Mesenchymal stem cell (in vitro differentiated cells and primary cell): Measurements from ENCODE around the gene ARHGAP44.

Source experiments
- DNase-seq: peaks from one replicate; pipeline ENCODE4 v3.0.0-alpha.2; 2013
- H2AFZ ChIP-seq: one replicate; pipeline ENCODE4 v1.6.1; 2013; ENCODE audit warnings: low read depth, mild to moderate bottlenecking, control low read depth, inconsistent platforms, low read length, moderate library complexity
- H2AK5ac ChIP-seq: 2 replicates; pipeline ENCODE4 v1.6.1; 2013; ENCODE audit warnings: low read length, moderate library complexity, mild to moderate bottlenecking, inconsistent platforms; ENCODE audit not compliant: severe bottlenecking
- H2BK120ac ChIP-seq: one replicate; pipeline ENCODE4 v1.6.1; 2013; ENCODE audit warnings: low read depth, mild to moderate bottlenecking, inconsistent platforms, low read length, moderate library complexity
- H2BK12ac ChIP-seq, 2 experiments: one replicate each; pipeline ENCODE4 v1.6.1; 2013; ENCODE audit warnings: inconsistent platforms in 2 of 2, low read length in 2 of 2, mild to moderate bottlenecking in 2 of 2, moderate library complexity in 2 of 2, control low read depth in 1 of 2
- H2BK15ac ChIP-seq: one replicate; pipeline ENCODE4 v1.6.1; 2013; ENCODE audit warnings: mild to moderate bottlenecking, low read depth, inconsistent platforms; ENCODE audit not compliant: poor library complexity, severe bottlenecking
- H2BK5ac ChIP-seq: 2 replicates; pipeline ENCODE4 v1.6.1; 2013; ENCODE audit warnings: low read depth, mild to moderate bottlenecking, low read length, control low read depth, inconsistent platforms; ENCODE audit not compliant: poor library complexity, severe bottlenecking
- H3K14ac ChIP-seq, 2 experiments: one replicate each; pipeline ENCODE4 v1.6.1; 2013; ENCODE audit warnings: inconsistent platforms in 2 of 2, low read length in 2 of 2, control low read depth in 1 of 2, mild to moderate bottlenecking in 1 of 2, moderate library complexity in 1 of 2
- H3K18ac ChIP-seq, 2 experiments: one replicate each; pipeline ENCODE4 v1.6.1; 2013; ENCODE audit warnings: inconsistent platforms in 2 of 2, low read length in 2 of 2, control low read depth in 1 of 2, low read depth in 1 of 2, mild to moderate bottlenecking in 1 of 2
- H3K23ac ChIP-seq, 2 experiments: one replicate each; pipeline ENCODE4 v1.6.1; 2013; ENCODE audit warnings: inconsistent platforms in 2 of 2, low read length in 2 of 2, mild to moderate bottlenecking in 2 of 2, moderate library complexity in 2 of 2, control low read depth in 1 of 2
- H3K27ac ChIP-seq: 2 replicates; pipeline ENCODE4 v1.5.1; 2013; ENCODE audit warnings: mild to moderate bottlenecking, moderate library complexity, low read length, control low read depth, inconsistent platforms; ENCODE audit not compliant: poor library complexity, severe bottlenecking
- H3K27me3 ChIP-seq, 2 experiments: 2 replicates each; pipeline versions ENCODE4 v1.6.1 to v1.7.0; 2013; ENCODE audit warnings: low read length in 2 of 2, mild to moderate bottlenecking in 2 of 2, moderate library complexity in 2 of 2, control low read depth in 1 of 2, inconsistent platforms in 1 of 2; ENCODE audit not compliant: control insufficient read depth in 1 of 2, insufficient read depth in 1 of 2
- H3K36me3 ChIP-seq, 2 experiments: 2 replicates each; pipeline versions ENCODE4 v1.6.1 to v1.7.0; 2013; ENCODE audit warnings: low read length in 2 of 2, control low read depth in 1 of 2, inconsistent platforms in 1 of 2, low read depth in 1 of 2, mild to moderate bottlenecking in 1 of 2; ENCODE audit not compliant: insufficient read depth in 2 of 2, control insufficient read depth in 1 of 2
- H3K4ac ChIP-seq, 2 experiments: one replicate each; pipeline ENCODE4 v1.6.1; 2013; ENCODE audit warnings: inconsistent platforms in 2 of 2, low read length in 2 of 2, mild to moderate bottlenecking in 2 of 2, moderate library complexity in 2 of 2, control low read depth in 1 of 2, low read depth in 1 of 2
- H3K4me1 ChIP-seq: 2 replicates; pipeline ENCODE4 v1.6.1; 2013; ENCODE audit warnings: low read depth, low read length, control low read depth; ENCODE audit not compliant: control insufficient read depth, insufficient read depth
- H3K4me2 ChIP-seq: 2 replicates; pipeline ENCODE4 v1.6.1; 2013; ENCODE audit warnings: low read length, mild to moderate bottlenecking, inconsistent platforms; ENCODE audit not compliant: poor library complexity, severe bottlenecking
- H3K4me3 ChIP-seq, 2 experiments: 2 replicates each; pipeline versions ENCODE4 v1.5.1 to v1.7.0; 2013; ENCODE audit warnings: low read length in 2 of 2, mild to moderate bottlenecking in 2 of 2, control low read depth in 1 of 2, low read depth in 1 of 2; ENCODE audit not compliant: insufficient read depth in 1 of 2
- H3K79me1 ChIP-seq: replicated peaks from 2 replicates; pipeline ENCODE4 v1.6.1; 2013; ENCODE audit warnings: mild to moderate bottlenecking, control low read depth, low read length, inconsistent platforms; ENCODE audit not compliant: poor library complexity, severe bottlenecking
- H3K9ac ChIP-seq: 2 replicates; pipeline ENCODE4 v1.7.0; 2013; ENCODE audit warnings: mild to moderate bottlenecking, low read length, moderate library complexity
- H3K9me3 ChIP-seq: 2 replicates; pipeline ENCODE4 v1.7.0; 2013; ENCODE audit warnings: mild to moderate bottlenecking, low read length; ENCODE audit not compliant: control insufficient read depth
- H4K8ac ChIP-seq: one replicate; pipeline ENCODE4 v1.6.1; 2013; ENCODE audit warnings: inconsistent platforms, mild to moderate bottlenecking, low read length, moderate library complexity
- H4K91ac ChIP-seq: one replicate; pipeline ENCODE4 v1.6.1; 2013; ENCODE audit warnings: mild to moderate bottlenecking, low read length, inconsistent platforms
- WGBS: methylation state at CpG from one replicate; pipeline ENCODE4 v1.1.7; 2013; ENCODE audit warnings: mixed read lengths; 5-methylcytosine and 5-hydroxymethylcytosine counted together

The ARHGAP44 gene

DNA sequence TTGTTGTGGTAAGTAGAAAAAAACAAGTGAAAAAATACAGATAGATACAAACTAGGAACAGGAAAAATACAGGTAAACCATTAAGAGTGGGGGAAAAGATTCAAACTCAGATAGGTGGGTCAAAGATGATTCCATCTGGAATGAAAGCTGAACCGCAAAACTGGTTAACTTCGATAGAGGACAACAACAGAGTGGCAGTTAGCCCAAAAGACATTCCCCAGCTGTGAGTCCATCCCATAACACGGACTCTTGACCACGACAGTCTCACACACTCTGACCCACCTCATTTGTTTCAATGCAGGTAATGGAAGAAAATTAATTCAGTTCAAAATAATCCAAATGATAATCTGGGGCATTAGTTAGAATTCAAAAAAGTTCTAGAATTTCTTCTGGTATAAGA lies 215.0 kb downstream of the ARHGAP44 start:
- Histone ChIP-seq H2BK15ac (no peak overlapping the region), H2BK120ac (no peak overlapping the region), H4K91ac (no peak overlapping the region), H3K23ac (no peak overlapping the region), H2BK12ac (no peak overlapping the region), H3K18ac (no peak overlapping the region), H3K14ac (no peak overlapping the region), H2BK5ac (no peak overlapping the region), H2AFZ (no peak overlapping the region), H2AK5ac (no peak overlapping the region), H3K79me1 (peaks cover 37% of the 10 kb centered on the region), H3K27ac (no peak overlapping the region), H3K4me2 (no peak overlapping the region), H3K4me1 (peaks cover 2% of the 10 kb centered on the region), H3K36me3 (peaks cover 67 to 85% of the 10 kb centered on the region in 2 experiments), H3K4ac (no peak overlapping the region), H3K9me3 (no peaks in the 10 kb centered on the region), H3K4me3 (no peak overlapping the region), H4K8ac (no peak overlapping the region), H3K9ac (peak overlapping the region; percentile 22), H3K27me3 (no peaks in the 10 kb centered on the region)
- DNase-seq, result no peak
- 95% methylated on average over 2 of the region's 4 CpGs for WGBS

DNA sequence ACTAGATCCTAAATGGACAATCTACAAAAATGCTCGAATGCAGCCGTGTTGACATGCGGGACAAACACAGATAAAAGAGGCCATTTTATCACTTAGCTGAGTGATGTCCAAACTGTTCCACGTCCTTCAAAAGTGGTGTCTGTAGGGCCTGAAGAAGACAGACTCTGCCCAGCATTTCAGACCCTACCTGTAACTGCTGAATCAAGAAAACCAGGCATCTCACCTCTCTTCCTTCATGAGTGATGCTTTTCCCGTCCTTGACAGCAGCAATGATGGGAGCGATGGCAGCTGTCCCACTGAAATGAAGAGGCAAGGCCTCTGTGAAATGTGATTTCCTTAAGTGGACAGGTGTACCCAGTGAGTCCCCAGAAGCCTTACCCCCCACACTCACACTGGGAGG lies 216.2 kb downstream of the ARHGAP44 start:
- no peak overlapping the region for H3K4me3 ChIP-seq
- H2BK15ac ChIP-seq, result no peak overlapping the region
- H3K27ac ChIP-seq, result no peak overlapping the region
- H3K18ac ChIP-seq, result no peak overlapping the region
- no peak overlapping the region for H4K91ac ChIP-seq
- H3K14ac ChIP-seq, result no peak overlapping the region
- H2AK5ac ChIP-seq, result no peak overlapping the region
- no peaks in the 10 kb centered on the region for H3K27me3 ChIP-seq
- peaks cover 33% of the 10 kb centered on the region for H3K79me1 ChIP-seq
- no peak overlapping the region for H4K8ac ChIP-seq
- H2BK12ac ChIP-seq, result no peak overlapping the region
- H2AFZ ChIP-seq, result no peak overlapping the region
- no peak overlapping the region for H3K23ac ChIP-seq
- 94% methylated on average over 6 of the region's 6 CpGs for WGBS
- peaks cover 60 to 86% of the 10 kb centered on the region in 2 experiments for H3K36me3 ChIP-seq
- peaks cover 2% of the 10 kb centered on the region for H3K4me1 ChIP-seq
- no peak overlapping the region for H2BK120ac ChIP-seq
- no peaks in the 10 kb centered on the region for H3K9me3 ChIP-seq
- H3K9ac ChIP-seq, result no peak overlapping the region
- DNase-seq, result no peak
- H2BK5ac ChIP-seq, result no peak overlapping the region
- H3K4me2 ChIP-seq, result no peak overlapping the region
- no peak overlapping the region for H3K4ac ChIP-seq

DNA sequence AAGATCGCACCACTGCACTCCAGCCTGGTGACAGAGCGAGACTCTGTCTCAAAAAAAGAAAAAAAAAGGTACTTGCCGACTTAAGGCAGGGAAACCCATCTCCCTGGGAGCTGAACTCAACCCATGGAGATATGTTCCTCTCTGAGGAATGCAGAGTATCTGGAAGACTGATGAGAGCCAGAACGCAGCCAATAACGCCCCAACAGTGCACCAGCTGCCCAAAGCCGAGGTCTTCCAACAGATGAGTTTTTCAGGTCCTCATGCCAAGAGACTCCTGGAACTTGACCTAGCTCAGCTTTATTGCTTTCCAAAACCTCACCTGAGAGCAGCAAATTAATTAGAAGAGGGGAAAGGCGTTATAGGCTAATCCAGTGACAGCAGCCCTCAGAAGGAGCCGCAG lies 219.2 kb downstream of the ARHGAP44 start:
- Histone ChIP-seq H3K4me1 (no peaks in the 10 kb centered on the region), H3K14ac (no peak overlapping the region), H3K79me1 (peaks cover 34% of the 10 kb centered on the region), H3K27ac (no peak overlapping the region), H2AFZ (no peak overlapping the region), H2BK12ac (no peak overlapping the region), H3K9me3 (no peaks in the 10 kb centered on the region), H4K8ac (no peak overlapping the region), H2BK120ac (no peak overlapping the region), H3K4ac (no peak overlapping the region), H2BK15ac (no peak overlapping the region), H3K27me3 (no peaks in the 10 kb centered on the region), H3K4me3 (no peak overlapping the region), H3K4me2 (no peak overlapping the region), H3K36me3 (peaks cover 56 to 88% of the 10 kb centered on the region in 2 experiments), H3K18ac (no peak overlapping the region), H2AK5ac (no peak overlapping the region), H3K23ac (no peak overlapping the region), H4K91ac (no peak overlapping the region), H2BK5ac (no peak overlapping the region), H3K9ac (no peak overlapping the region)
- WGBS, result 98% methylated on average over 8 of the region's 8 CpGs
- DNase-seq, result no peak

DNA sequence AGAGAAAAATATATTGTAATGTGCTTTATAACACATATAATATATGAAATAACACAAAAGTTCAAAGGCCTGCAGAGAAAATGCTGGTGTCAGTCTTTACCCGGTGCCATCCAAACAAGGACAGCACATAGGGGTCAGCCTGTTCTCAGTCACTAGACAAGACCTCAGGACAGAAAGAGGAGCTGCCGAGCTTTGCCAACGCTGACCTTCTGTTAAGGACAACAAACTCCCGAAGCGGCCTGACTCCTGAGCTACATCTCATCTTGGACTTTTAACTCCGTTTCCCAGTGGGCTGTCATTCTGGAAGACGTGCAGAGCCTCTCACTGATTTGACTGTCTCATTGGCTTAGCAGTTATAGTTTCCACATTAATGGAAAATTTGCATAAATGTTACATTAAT lies 221.7 kb downstream of the ARHGAP44 start:
- H3K14ac ChIP-seq, result no peak overlapping the region
- H3K18ac ChIP-seq, result no peak overlapping the region
- no peak overlapping the region for H2BK15ac ChIP-seq
- H3K27me3 ChIP-seq, result no peaks in the 10 kb centered on the region
- H2BK120ac ChIP-seq, result no peak overlapping the region
- peaks cover 49 to 89% of the 10 kb centered on the region in 2 experiments for H3K36me3 ChIP-seq
- H3K9me3 ChIP-seq, result no peaks in the 10 kb centered on the region
- H2BK12ac ChIP-seq, result no peak overlapping the region
- H2AFZ ChIP-seq, result no peak overlapping the region
- no peak overlapping the region for H3K4ac ChIP-seq
- no peak overlapping the region for H2BK5ac ChIP-seq
- no peak for DNase-seq
- no peak overlapping the region for H4K8ac ChIP-seq
- H3K4me3 ChIP-seq, result no peak overlapping the region
- no peak overlapping the region for H3K9ac ChIP-seq
- H3K79me1 ChIP-seq, result peaks cover 41% of the 10 kb centered on the region
- no peak overlapping the region for H3K4me2 ChIP-seq
- no peak overlapping the region for H3K27ac ChIP-seq
- WGBS, result 84% methylated on average over 7 of the region's 7 CpGs
- H3K23ac ChIP-seq, result no peak overlapping the region
- H3K4me1 ChIP-seq, result peaks cover 1% of the 10 kb centered on the region
- no peak overlapping the region for H4K91ac ChIP-seq
- H2AK5ac ChIP-seq, result no peak overlapping the region
